Suppressor macrophage (primary cell): ENCODE results near the gene GPR107.

ENCODE experiments used
- DNase-seq, 4 experiments: peaks; one replicate each; pipeline ENCODE4 v3.0.0-alpha.2; 2020 to 2022

Gene GPR107

DNA sequence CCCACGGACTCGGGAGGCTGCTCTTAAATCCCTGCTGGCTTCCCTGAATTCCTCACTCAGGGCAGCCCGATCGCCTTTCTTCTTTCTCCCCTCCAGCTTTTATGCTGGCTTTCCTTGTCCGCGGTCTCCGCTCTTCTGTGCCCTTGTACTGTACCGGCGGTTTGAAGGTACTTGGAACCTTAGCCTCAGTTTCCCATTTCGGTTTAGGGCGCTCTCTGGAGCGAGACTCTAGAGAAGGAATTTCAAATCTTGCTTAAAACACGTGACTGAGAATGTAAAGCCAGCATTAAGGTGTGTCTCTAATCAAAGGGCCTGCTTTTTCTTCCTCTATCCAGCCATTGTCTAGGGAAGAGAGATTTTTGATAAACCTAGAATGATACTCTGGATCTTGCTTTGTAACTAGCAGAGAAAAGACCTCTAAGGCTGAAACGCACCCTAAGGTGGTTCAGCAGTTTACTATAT, 650 bp downstream of the GPR107 start:
- DNase-seq: no peak

DNA sequence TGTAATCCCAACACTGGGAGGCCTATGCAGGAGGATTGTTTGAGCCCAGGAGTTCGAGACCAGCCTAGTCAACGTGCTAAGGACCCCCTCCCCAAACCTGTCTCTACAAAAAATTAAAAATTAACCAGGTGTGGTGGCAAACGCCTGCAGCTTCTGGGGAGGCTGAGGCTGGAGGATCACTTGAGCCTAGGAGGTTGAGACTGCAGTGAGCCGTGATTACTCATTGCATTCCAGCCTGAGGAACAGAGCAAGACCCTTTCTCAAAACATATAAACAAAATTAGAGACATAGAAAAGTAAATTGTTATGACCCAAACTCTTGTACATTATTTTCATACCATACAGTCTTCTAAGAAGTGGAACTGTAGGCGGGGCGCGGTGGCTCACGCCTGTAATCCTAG, 1.1 kb downstream of the GPR107 start:
- no peak for DNase-seq

GRCh38 chr9:130058154-130058553, 4.4 kb downstream of the GPR107 start:
- DNase-seq: no peak

GRCh38 chr9:130058887-130059286, 5.2 kb downstream of the GPR107 start:
- DNase-seq: no peak

- no peak for DNase-seq
Measured at GRCh38 chr9:130060296-130060695, 6.6 kb downstream of the GPR107 start.

- DNase-seq: no peak
Measured at GRCh38 chr9:130062750-130063149, 9.0 kb downstream of the GPR107 start.

DNA sequence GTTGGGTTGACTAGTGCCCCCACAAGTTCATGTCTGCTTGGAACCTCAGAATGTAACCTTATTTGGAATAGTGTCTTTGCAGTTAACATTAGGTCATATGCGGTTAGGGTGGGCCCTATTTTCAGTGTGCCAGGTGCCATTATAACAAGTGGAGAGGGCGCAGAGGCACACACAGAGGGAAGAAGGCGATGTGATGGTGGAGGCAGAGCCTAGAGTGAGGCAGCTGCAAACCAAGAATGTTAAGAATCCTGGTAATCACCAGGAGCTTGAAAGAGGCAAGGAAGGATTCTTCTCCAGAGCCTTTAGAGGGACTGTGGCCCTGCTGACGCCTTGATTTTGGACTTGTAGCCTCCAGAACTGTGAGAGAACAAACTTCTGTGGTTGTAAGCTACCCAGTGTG, 10.9 kb downstream of the GPR107 start:
- DNase-seq: no peak

DNA sequence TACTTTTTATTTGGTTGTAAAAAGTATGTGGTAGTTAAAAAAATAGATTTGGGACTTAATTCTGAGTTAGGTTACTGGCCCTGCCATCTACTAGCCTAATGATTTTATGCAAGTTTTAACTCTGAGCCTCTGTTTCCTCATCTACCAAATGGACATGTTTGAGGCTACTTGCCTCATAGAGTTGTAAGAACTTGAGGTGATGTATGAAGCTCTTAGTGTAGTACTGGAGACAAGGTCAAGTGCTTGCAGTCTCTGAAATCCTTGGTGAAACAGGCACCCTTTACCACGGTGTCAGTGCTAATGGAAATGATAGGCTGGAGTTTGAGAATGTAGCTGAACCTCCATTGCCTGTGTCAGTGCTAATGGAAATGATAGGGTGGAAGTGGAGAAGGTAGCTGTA, 15.3 kb downstream of the GPR107 start:
- peak in 2 of 4 experiments; percentile 31 to 40 for DNase-seq

DNA sequence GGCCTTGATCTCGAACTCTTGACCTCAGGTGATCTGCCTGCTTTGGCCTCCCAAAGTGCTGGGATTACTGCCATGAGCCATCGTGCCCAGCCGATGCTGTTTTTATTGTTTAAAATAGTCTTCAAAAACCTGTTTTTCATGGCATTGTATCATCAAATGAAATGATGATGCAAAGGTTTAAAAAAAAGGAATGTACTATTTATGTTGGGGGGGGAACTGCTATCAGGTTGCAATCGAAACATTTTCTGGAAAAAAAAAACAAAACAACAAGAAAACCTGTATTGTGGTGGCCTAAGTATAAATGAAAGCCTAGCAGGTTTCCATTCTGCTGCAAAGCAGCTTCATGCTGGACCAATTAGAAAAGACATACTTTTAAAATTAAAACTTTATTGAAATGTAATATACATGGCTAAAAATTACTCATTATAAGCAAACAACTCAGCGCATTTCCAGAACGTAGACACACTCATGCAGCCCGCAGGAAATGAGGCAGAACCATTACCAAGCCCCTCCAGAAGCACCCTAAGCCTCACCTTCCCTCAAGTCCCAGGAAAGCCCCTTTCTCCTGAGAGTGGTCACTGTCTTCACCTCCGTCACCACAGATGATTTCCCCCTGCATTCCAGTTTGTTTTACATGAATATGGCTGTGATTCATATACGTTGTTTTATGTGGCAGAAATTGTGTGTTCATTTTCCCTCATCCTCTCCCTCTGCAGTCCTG, 19.0 kb downstream of the GPR107 start:
- no peak for DNase-seq

DNA sequence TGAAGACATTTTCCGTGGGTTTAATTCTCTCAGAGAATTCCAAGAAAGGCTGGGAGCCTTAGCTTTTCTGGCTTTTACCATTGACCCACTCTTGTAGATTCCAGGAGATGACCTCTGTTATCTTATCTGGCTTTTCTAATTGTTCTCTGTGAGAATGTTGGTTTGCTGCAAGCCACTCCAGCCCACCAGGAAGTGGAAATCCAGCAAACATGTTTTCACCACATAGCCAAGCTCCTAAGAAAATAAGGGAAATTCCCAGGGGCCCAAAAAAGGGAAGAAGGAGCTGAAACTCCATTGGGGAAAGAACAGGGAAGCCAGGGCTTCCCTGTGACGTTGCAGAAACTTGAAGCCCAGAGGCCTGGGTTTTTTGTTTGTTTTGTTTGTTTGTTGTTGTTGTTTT, 19.7 kb downstream of the GPR107 start:
- peak; percentile 75 to 89 (median 85) for DNase-seq

GRCh38 chr9:130078547-130078946, 24.8 kb downstream of the GPR107 start:
- DNase-seq: no peak

GRCh38 chr9:130084337-130084736, 30.6 kb downstream of the GPR107 start:
- no peak for DNase-seq

DNA sequence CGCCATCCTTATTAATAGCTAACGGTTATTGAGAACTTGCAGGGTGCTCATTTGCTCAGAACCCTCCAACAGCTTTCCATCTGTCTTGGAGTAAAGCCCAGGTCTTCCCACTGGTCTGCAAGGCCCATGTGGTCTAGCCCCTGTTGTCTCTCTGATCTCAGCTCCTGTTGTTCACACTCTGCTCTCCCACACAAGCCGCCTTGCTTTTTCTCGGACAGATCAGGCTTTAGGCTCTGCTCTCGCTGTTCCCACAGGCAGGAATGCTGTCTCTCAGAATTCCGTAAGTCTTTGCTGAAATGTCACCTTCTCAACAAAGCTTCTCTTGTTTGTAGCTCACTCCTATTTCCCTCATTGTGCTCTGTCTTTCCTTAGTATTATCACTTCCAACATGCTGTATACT, 34.3 kb downstream of the GPR107 start:
- DNase-seq: no peak

- DNase-seq: no peak
Measured at GRCh38 chr9:130089141-130089540, 35.4 kb downstream of the GPR107 start.

DNA sequence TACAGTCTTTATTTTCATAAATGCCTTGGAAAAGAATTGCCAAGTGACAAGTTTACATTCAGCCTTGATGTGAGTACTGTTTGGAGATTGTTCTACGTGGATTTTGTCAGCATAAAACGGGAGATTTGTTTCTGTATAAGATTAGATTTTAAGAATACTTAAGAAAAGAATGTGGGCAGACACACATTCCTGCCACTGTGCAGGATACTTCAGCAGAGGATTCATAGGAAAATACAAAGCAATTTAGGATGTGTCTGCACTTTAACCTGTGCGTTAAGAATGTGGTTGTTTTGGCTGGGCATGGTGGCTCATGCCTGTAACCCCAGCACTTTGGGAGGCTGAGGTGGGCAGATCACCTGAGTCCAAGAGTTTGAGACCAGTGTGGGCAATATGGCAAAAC, 37.2 kb downstream of the GPR107 start:
- DNase-seq: no peak

DNA sequence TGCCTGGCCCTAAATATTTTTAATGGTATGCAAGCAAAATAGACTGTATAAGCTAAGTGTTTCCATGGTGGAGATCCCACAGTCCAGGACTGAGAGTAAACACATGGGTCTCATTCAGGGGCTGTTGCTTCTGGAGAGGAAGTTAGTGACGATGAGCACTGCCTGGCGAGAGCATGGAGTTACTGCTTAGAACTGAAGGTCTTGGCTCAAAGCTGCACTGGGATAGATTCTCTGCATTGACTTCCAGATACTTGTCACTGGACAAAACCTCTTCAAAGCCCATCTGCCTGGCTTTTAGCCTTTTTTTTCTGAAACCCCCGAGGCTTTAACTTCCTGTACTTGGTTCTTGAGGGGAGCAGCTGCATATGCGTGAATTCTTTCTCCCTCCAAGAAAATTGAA, 39.2 kb downstream of the GPR107 start:
- no peak for DNase-seq

GRCh38 chr9:130095872-130096271, 42.2 kb downstream of the GPR107 start:
- DNase-seq: peak in 1 of 4 experiments; percentile 14

DNA sequence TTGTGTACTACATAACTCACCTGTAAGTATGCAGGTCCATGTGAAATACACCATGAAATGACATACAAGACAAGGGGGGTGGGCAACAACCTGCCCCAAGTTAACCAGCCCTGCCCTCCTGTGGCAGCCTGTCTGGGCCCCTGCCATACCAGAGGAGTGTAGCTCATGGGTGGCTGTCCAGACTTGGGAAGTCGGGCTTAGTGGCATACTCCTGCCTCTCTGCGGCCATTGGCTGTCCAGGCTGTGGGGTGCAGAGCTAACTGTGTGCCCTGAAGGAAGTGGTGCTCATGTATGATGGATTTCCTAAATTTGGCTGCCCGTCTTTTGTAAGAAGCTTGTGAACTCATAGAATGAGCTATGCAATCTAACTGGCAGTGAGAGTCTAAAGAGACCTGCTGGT, 47.0 kb downstream of the GPR107 start:
- DNase-seq: no peak

GRCh38 chr9:130101915-130102314, 48.2 kb downstream of the GPR107 start:
- DNase-seq: no peak

DNA sequence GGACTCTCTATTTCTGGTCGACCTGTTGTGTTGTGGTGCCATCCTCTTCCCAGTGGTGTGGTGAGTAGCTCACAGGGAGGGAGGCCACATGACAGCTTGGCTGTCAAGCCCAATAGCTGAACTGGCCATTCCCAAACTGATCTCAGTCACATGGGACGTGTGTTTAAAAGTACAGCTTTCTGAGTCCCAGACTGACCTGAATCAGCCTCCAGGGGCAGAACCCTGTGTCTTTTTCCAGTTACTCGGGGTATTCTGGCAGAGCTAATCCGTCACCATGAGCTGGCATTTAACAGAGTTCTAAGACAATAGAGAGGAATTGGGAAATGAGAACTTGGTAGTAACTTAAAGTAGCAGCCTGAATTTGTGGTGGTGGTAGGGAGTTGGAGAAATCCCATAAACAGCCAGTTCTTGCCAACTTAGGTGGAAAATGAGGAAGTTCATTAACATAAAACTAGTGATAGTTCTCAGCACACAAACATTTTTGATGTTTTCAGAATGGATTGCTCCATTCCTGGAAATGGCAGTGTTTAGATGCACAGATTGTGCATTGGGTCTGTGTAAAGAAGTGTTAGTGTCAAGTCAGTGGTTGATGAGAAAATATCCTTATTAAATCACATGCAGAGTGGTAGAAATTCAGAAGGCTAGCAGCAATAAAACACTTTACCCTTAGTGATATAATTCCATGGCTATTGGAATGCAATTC, 50.9 kb downstream of the GPR107 start:
- DNase-seq: peak; percentile 43 to 77 (median 58)

DNA sequence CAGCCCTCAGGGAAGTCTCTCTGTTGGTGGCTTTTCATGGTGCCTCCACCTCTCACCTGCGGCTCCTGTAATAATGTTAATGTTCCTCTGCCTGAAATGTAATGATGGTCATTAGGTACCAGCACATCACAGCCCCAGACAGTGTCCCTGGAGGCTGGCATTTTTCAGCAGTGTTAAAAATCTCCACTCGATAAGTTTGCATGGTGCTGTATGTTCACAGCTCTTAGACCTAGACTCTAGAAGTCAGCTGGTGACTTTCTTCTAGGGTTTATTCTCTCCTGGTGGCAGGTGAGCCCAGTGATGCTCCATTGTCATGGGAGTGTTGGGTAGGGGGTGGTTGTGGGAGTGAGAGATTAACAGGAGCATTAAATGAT, 53.1 kb downstream of the GPR107 start:
- DNase-seq: no peak

- peak; percentile 84 to 91 (median 90) for DNase-seq
Measured at GRCh38 chr9:130107234-130107861, 53.6 kb downstream of the GPR107 start.

- no peak for DNase-seq
Measured at GRCh38 chr9:130107955-130108354, 54.2 kb downstream of the GPR107 start.

GRCh38 chr9:130110166-130110565, 56.5 kb downstream of the GPR107 start:
- no peak for DNase-seq
